ENCODE results near the gene BEGAIN.
A peak's percentile ranks its signal among the peaks of the same experiment; 100 is the strongest.

The BEGAIN gene

DNA sequence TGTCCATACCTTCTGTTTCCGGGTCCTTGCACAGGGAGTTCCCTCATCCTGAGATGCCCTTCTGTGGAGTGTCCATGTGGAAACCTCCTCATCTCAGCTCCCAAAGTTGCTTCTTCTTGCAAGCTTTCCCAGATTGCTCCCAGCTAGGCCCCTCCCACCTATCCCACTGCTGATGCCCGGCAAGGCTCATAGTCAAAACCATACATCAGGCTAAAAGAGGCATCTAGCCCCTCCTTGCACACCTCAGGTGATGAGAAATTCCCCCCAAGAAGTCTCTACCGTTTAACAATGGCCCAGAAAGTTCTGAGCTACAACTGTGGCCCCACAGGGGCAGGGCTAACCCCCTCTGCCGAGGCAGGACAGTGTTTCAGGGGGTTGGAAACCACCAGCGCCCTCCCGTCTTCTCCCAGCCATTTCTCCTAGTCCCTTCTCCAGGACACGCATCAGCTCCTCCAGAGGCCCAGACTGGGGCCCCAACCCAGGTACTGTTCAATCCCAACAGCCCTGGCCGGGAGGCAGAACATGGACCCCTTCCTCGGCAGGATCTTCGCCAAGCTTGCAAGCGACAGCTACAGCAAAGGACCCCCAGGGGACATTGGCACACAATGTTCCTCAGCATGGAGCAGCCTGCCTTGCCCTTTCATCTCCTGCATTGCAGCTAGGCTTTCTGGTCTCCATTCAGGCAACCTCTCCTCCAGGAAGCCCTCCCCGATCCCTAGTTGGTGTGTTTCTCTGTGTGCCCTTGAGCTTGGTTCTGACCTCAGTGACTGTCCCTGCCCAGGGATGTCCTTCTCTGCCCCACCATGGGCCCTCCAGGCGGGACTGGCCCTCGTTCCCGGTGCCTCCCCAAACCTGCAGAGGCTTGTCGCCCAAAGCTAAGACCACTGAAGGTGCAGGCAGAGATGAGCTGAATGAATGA is 4.5 kb upstream of the BEGAIN start:
- no peak overlapping the region for H3K4me3 ChIP-seq (ENCODE audit: low read length)
- H3K9me3 ChIP-seq (ENCODE audit: control insufficient read depth, low read depth, low read length), result no peaks in the 10 kb centered on the region
- no peak overlapping the region for H3K27ac ChIP-seq (ENCODE audit: low read length)
- H3K9ac ChIP-seq (ENCODE audit: low read length), result no peak overlapping the region
- H3K4me1 ChIP-seq (ENCODE audit: control insufficient read depth, low read depth, low read length), result no peaks in the 10 kb centered on the region
- no peaks in the 10 kb centered on the region for H3K36me3 ChIP-seq (ENCODE audit: control insufficient read depth, low read depth, low read length)
- H3K27me3 ChIP-seq (ENCODE audit: control insufficient read depth, insufficient read depth, low read length), result peaks cover 27% of the 10 kb centered on the region

DNA sequence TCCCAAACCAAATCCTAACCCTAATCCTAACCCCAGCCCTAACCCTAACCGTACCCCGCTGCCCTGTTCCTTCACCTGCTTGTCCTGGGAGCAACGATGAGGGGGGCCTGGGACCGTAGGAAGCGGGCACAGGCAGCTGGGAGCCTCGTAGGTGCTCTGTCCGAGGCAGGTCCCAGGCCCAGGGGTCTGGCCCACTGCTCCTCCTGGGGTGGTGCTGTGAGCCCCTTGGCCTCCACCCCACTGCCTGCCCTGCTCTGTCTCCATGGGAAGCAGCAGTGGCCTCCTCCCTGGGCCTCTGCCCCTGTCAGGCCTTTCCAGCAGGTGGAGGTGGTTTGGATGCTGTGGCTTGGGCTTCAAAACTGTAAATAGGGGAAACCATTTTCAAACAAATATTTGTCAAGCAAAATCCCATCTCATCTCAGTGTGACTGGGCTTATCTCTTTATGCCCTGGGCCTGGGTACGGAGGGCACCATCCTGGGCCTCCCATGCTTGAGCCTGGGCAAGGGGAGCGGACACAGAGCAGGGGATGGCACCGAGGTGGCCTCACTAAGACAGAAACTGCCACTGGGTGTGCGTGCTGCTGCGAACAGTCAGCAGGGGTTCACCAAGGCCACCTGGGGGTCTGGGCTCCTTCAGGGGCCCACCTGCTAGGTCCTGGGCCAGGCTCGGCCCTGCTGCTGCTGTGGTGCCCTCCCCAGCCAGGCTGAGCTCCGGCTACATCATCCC is 3.7 kb upstream of the BEGAIN start:
- Histone ChIP-seq H3K4me1 (ENCODE audit: control insufficient read depth, low read depth, low read length) (no peaks in the 10 kb centered on the region), H3K36me3 (ENCODE audit: control insufficient read depth, low read depth, low read length) (no peaks in the 10 kb centered on the region), H3K9ac (ENCODE audit: low read length) (no peak overlapping the region), H3K27me3 (ENCODE audit: control insufficient read depth, insufficient read depth, low read length) (peaks cover 35% of the 10 kb centered on the region), H3K9me3 (ENCODE audit: control insufficient read depth, low read depth, low read length) (no peaks in the 10 kb centered on the region), H3K4me3 (ENCODE audit: low read length) (no peak overlapping the region), H3K27ac (ENCODE audit: low read length) (no peak overlapping the region)

DNA sequence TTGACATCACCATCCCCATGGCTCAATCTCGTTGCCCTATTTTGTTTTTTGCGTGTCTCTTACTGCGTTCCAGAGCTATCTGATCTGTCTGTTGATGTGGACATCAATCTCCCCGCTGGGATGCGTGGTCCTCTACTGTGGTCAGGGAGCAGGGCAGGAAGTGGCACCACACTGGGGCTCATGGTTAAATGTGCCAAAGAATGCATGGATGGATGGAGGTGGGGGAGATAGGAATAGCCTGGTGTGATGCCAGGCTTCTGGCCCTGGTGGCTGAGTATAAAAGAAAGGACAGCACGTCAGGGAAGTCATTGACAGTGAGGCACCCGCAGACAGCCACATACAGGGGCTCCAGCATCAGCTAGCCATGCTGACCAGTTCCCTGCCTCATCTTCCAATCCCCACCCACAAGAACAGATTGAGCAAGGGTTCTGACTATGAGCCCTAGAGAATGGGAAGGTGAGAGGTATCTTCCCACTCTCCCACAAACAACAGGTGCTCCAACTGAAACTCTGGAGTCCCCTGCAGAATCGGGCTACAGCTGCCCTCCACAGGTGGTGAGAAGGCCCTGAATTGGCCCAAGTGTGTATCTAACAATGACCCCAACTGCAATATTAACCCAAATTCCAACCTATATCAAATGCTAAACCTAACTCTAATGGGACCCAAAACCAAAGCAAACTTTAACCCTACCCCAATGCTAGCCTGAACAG is 2.7 kb upstream of the BEGAIN start:
- Histone ChIP-seq H3K36me3 (ENCODE audit: control insufficient read depth, low read depth, low read length) (no peaks in the 10 kb centered on the region), H3K9me3 (ENCODE audit: control insufficient read depth, low read depth, low read length) (no peaks in the 10 kb centered on the region), H3K4me1 (ENCODE audit: control insufficient read depth, low read depth, low read length) (no peaks in the 10 kb centered on the region), H3K4me3 (ENCODE audit: low read length) (no peak overlapping the region), H3K27me3 (ENCODE audit: control insufficient read depth, insufficient read depth, low read length) (peaks cover 41% of the 10 kb centered on the region), H3K27ac (ENCODE audit: low read length) (no peak overlapping the region), H3K9ac (ENCODE audit: low read length) (no peak overlapping the region)

DNA sequence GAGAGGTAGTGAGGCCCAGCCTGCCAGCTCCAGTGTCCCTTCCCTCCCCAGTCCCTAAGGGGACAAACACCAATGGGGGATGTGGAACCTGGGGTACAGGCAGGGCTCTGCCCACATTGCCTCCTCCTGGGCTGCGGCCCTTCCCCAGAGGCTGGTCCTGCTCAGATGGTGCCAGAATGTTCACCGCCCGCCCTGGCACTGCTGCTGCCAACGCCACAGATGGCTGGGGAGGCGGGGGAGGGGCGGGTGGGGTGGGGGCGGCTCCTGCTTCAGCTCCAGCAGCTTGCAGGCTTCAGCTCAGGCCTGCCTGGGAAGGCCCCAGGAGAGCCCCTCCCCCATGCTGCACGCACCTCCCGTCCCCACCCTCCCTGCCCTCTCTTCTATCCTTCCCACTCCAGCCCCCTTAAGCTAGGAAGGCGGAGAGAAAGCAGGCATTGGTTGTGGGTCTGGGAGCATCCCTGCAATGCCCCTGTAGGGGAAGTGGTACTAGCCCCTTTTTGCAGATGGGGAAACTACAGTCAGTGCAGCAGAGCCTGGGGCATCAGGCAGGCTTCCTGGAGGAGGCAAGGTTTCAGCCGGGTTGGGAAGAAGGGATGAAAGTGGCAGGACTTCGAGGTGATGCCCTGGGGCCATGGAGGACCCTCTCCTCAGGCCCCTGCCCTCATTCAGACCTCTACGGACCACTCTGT is 2.0 kb upstream of the BEGAIN start:
- Histone ChIP-seq H3K27me3 (ENCODE audit: control insufficient read depth, insufficient read depth, low read length) (peaks cover 46% of the 10 kb centered on the region), H3K4me1 (ENCODE audit: control insufficient read depth, low read depth, low read length) (no peaks in the 10 kb centered on the region), H3K36me3 (ENCODE audit: control insufficient read depth, low read depth, low read length) (no peaks in the 10 kb centered on the region), H3K4me3 (ENCODE audit: low read length) (no peak overlapping the region), H3K9me3 (ENCODE audit: control insufficient read depth, low read depth, low read length) (no peaks in the 10 kb centered on the region), H3K27ac (ENCODE audit: low read length) (no peak overlapping the region), H3K9ac (ENCODE audit: low read length) (no peak overlapping the region)

DNA sequence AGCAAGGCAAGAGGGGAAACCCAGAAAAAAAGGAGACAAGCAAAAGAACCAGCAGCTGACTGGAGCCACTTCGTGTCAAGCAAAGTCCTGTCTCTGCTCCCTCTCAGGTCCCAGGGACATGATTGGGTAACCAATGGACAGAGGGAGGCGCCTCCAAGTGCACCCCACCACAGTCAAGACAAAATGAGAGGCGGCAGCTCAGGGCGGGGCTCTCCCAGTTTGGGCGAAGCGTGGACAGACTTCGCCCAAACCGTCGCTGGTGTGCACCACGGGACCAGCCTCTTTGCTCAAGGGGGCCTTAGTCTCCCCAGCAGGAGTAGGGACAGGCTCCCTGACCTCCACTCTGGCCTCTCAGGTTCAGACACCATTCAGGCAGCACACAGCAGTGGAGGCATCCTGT is 1.5 kb upstream of the BEGAIN start:
- Histone ChIP-seq H3K4me3 (ENCODE audit: low read length) (no peak overlapping the region), H3K27ac (ENCODE audit: low read length) (no peak overlapping the region), H3K9ac (ENCODE audit: low read length) (no peak overlapping the region), H3K9me3 (ENCODE audit: control insufficient read depth, low read depth, low read length) (no peaks in the 10 kb centered on the region), H3K4me1 (ENCODE audit: control insufficient read depth, low read depth, low read length) (no peaks in the 10 kb centered on the region), H3K36me3 (ENCODE audit: control insufficient read depth, low read depth, low read length) (no peaks in the 10 kb centered on the region), H3K27me3 (ENCODE audit: control insufficient read depth, insufficient read depth, low read length) (peaks cover 49% of the 10 kb centered on the region)

DNA sequence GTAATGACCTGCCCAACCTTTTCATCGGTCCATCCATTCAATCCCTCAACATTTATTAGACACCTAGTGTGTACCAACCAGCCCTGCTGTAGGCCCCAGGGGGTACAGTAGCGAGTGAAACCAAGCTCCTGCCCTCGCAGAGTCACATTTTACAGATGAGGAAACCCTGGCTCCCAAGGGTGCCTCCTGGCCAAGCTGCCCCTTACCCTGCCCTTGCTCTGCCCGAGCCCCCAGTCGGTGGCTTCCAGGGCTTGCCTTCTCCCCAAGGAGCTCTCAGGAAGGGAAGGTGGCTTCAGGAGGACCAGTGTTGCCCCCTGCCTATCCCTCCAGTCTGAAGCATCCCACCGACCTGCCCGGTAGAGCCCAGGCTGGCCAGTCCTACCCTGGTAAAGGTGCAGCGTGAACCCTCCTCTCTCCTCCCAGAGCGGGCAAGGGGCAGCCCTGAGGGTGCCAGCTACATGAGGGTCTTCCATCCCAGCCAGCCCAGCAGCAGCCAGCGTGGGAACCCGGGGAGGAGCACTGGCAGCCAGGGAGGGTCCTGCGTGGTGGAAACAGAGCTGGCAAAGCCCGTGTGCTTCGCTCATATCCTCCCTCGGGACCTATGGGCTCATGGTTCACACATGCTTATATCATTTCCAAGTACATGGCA is 670 bp upstream of the BEGAIN start:
- Histone ChIP-seq H3K4me1 (ENCODE audit: control insufficient read depth, low read depth, low read length) (no peaks in the 10 kb centered on the region), H3K4me3 (ENCODE audit: low read length) (no peak overlapping the region), H3K27ac (ENCODE audit: low read length) (no peak overlapping the region), H3K36me3 (ENCODE audit: control insufficient read depth, low read depth, low read length) (no peaks in the 10 kb centered on the region), H3K27me3 (ENCODE audit: control insufficient read depth, insufficient read depth, low read length) (peaks cover 53% of the 10 kb centered on the region), H3K9ac (ENCODE audit: low read length) (no peak overlapping the region), H3K9me3 (ENCODE audit: control insufficient read depth, low read depth, low read length) (no peaks in the 10 kb centered on the region)

DNA sequence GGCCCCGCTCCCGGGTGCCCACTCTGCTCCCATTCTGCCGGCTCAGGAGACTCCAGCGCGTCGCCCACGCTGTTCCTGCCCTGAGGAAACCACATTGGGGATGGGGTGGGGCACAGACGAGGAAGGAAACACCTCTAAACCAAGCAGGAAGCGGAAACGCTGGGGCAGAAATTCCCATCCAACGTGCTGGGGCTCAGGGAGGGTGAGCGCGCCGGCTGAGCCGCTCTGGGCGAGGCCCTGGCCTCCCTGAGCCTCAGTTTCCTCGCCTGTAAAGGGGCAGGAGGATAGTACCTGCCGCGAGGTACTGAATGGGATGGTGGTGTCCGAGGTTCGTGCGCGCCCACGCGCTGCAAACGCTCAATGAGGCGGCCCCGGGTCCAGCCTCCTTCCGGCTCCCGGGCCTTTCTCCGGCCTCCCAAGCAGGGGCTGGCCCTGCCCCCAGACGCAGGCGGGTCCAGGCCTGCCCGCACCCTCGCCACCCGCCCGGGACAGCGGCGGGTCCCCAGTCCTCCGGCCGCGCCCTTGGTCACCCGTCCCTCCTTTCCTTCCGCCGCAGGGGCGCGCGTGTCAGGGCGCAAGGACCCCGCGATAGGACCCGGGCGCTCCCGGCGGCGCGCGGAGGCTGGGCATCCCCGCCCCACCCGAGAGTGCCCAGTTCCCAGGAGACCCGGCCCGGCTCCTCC is 673 bp downstream of the BEGAIN start:
- no peak overlapping the region for H3K27ac ChIP-seq (ENCODE audit: low read length)
- no peaks in the 10 kb centered on the region for H3K36me3 ChIP-seq (ENCODE audit: control insufficient read depth, low read depth, low read length)
- peak overlapping the region; percentile 55 for H3K4me3 ChIP-seq (ENCODE audit: low read length)
- no peaks in the 10 kb centered on the region for H3K4me1 ChIP-seq (ENCODE audit: control insufficient read depth, low read depth, low read length)
- H3K9ac ChIP-seq (ENCODE audit: low read length), result no peak overlapping the region
- peaks cover 55% of the 10 kb centered on the region for H3K27me3 ChIP-seq (ENCODE audit: control insufficient read depth, insufficient read depth, low read length)
- no peaks in the 10 kb centered on the region for H3K9me3 ChIP-seq (ENCODE audit: control insufficient read depth, low read depth, low read length)

DNA sequence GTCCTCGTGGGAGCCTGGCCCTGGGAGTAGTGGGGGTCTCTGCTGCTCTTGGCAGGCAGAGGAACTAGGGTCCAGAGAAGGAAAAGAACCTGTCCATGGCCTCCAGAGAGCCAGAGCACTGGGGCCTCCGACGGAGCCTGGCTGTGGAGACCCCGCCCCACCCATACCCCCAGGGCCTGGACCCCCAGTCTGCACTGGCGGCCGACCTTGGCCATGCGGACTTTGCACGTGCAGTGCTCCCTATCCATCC is 1.1 kb downstream of the BEGAIN start:
- H3K4me1 ChIP-seq (ENCODE audit: control insufficient read depth, low read depth, low read length), result no peaks in the 10 kb centered on the region
- H3K4me3 ChIP-seq (ENCODE audit: low read length), result peak overlapping the region; percentile 55
- no peak overlapping the region for H3K9ac ChIP-seq (ENCODE audit: low read length)
- no peaks in the 10 kb centered on the region for H3K36me3 ChIP-seq (ENCODE audit: control insufficient read depth, low read depth, low read length)
- H3K27me3 ChIP-seq (ENCODE audit: control insufficient read depth, insufficient read depth, low read length), result peaks cover 55% of the 10 kb centered on the region
- no peaks in the 10 kb centered on the region for H3K9me3 ChIP-seq (ENCODE audit: control insufficient read depth, low read depth, low read length)
- H3K27ac ChIP-seq (ENCODE audit: low read length), result no peak overlapping the region

DNA sequence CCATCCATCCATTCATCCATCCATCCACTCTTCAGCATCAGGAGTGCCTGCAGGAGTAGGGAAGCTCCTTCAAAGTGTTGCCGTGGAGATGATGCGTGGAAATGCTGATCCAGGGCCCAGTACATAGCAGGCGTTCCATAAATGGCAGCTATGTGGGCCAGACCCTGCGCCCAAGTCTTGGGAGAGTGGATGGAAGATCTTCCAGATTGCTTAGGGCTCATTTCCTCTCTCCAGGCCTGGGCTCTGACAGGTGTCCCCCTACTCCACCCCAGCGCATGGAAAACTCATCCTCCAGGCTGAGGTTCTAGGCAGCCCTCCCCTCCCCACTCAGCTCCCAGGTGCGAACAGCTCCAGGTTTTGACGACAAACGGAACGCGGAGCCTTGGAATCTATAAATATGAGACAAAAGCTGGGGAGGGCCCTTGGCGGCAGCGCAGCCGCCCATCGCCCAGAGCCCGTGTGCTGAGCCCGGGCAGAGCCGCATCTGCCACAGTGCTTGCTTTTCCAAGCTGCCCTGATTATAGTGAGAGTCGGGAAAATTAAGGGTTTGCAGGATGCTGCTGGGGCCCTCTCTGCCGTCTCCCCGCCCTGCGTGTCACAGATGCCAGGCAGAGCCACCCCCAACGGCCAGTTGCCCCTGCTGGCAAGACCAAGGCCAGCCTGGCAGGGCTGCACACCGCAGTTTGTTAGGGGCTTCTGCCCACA is 1.6 kb downstream of the BEGAIN start:
- Histone ChIP-seq H3K27ac (ENCODE audit: low read length) (no peak overlapping the region), H3K9ac (ENCODE audit: low read length) (no peak overlapping the region), H3K27me3 (ENCODE audit: control insufficient read depth, insufficient read depth, low read length) (peaks cover 55% of the 10 kb centered on the region), H3K9me3 (ENCODE audit: control insufficient read depth, low read depth, low read length) (no peaks in the 10 kb centered on the region), H3K4me1 (ENCODE audit: control insufficient read depth, low read depth, low read length) (no peaks in the 10 kb centered on the region), H3K4me3 (ENCODE audit: low read length) (no peak overlapping the region), H3K36me3 (ENCODE audit: control insufficient read depth, low read depth, low read length) (no peaks in the 10 kb centered on the region)
